MM.1S (cell line): ENCODE data around the gene ADGRV1.

Experiments
- DNase-seq: peaks from one replicate; pipeline ENCODE4 v3.0.0-alpha.2; 2015
- H2AFZ ChIP-seq: fragments of 300-600 bp; sonication (generic); 2 replicates; pipeline ENCODE4 v1.6.0; 2016; ENCODE audit warnings: antibody characterized with exemption, low read length
- H3F3A ChIP-seq: fragments of 300-600 bp; sonication (generic); 2 replicates; pipeline ENCODE4 v1.6.1; 2016; ENCODE audit warnings: mild to moderate bottlenecking, antibody characterized with exemption, low read length, moderate library complexity, mixed read lengths; ENCODE audit not compliant: insufficient read depth
- H3K27ac ChIP-seq: fragments of 300-600 bp; sonication (generic); 2 replicates; pipeline ENCODE4 v1.5.1; 2016; ENCODE audit warnings: mild to moderate bottlenecking, low read length
- H3K27me3 ChIP-seq: fragments of 300-600 bp; sonication (generic); replicated peaks from 2 replicates; pipeline ENCODE4 v1.6.0; 2016; ENCODE audit warnings: low read length; ENCODE audit not compliant: insufficient read depth
- H3K36me3 ChIP-seq: fragments of 300-600 bp; sonication (generic); replicated peaks from 2 replicates; pipeline ENCODE4 v1.6.1; 2016; ENCODE audit warnings: mild to moderate bottlenecking, low read length, mixed read lengths; ENCODE audit not compliant: insufficient read depth
- H3K4me1 ChIP-seq: fragments of 300-600 bp; sonication (generic); 2 replicates; pipeline ENCODE4 v1.6.1; 2016; ENCODE audit warnings: low read length, mixed read lengths
- H3K4me2 ChIP-seq: fragments of 300-600 bp; sonication (generic); 2 replicates; pipeline ENCODE4 v1.6.0; 2016; ENCODE audit warnings: low read depth, low read length
- H3K4me3 ChIP-seq: fragments of 300-600 bp; sonication (generic); 2 replicates; pipeline ENCODE4 v1.5.1; 2016; ENCODE audit warnings: low read length, mixed read lengths
- H3K79me2 ChIP-seq: fragments of 300-600 bp; sonication (generic); 2 replicates; pipeline ENCODE4 v1.6.1; 2016; ENCODE audit warnings: mixed run types, low read length, mixed read lengths
- H3K9ac ChIP-seq: fragments of 300-600 bp; sonication (generic); 2 replicates; pipeline ENCODE4 v1.6.1; 2016; ENCODE audit warnings: low read length, mixed read lengths
- H3K9me2 ChIP-seq: fragments of 300-600 bp; sonication (generic); replicated peaks from 2 replicates; pipeline ENCODE4 v1.6.1; 2016; ENCODE audit warnings: mild to moderate bottlenecking, low read length, mixed read lengths; ENCODE audit not compliant: insufficient read depth
- H3K9me3 ChIP-seq: fragments of 300-600 bp; sonication (generic); replicated peaks from 2 replicates; pipeline ENCODE4 v1.6.1; 2016; ENCODE audit warnings: mild to moderate bottlenecking, low read length, mixed read lengths; ENCODE audit not compliant: insufficient read depth
- H4K20me1 ChIP-seq: fragments of 300-600 bp; sonication (generic); 2 replicates; pipeline ENCODE4 v1.6.1; 2016; ENCODE audit warnings: mild to moderate bottlenecking, low read length, moderate library complexity, mixed read lengths; ENCODE audit not compliant: insufficient read depth
- EZH2 ChIP-seq: fragments of 300-600 bp; sonication (generic); optimal IDR thresholded peaks from 2 replicates; pipeline ENCODE3; 2017; ENCODE audit warnings: low read depth, mild to moderate bottlenecking, antibody characterized with exemption, low read length, mixed read lengths
- EZH2phosphoT487 ChIP-seq: fragments of 300-600 bp; sonication (generic); IDR thresholded peaks from 2 replicates; pipeline ENCODE4 v1.6.1; 2018; ENCODE audit warnings: antibody characterized with exemption, low read length
- TF ChIP-seq, protein P1 (sequence below): fragments of 300-600 bp; sonication (generic); IDR thresholded peaks from 2 replicates; pipeline ENCODE4 v1.5.1; 2016; ENCODE audit warnings: antibody characterized with exemption, low read length, mixed read lengths

The ADGRV1 gene

DNA sequence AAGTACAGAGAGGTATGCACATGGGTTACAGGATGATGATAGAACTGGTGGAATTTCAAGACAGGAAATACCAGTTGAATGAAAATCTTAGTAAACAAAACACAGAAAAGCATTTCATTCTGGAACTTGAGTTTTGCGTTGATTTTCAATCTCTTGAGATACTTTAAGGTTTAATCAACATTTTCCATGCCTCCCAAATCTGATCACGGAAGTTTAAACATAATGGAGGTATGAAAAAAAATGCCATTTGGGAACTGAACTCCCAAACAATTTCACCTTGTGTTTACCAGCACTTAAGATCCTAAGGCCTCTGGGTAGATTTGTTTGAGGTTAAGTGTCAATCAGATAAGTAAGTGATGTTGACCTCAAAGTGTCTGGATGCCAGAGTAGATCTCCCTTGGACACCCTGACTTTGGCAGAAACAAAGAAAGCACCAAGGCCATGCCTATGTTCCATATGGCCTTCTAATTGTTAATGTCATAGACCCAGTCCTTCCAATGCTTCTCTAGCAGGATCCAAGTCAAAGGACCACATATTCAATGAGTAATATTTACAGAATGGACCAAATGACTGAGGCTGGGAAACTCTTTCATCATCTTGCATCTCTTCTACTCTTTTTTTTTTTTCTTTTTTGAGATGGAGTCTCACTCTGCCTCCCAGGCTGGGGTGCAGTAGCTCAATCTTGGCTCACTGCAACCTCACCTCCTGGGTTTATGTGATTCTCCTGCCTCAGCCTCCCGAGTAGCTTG lies 607.6 kb downstream of the ADGRV1 start:
- H3K27me3 ChIP-seq, result no peaks in the 10 kb centered on the region
- no peak overlapping the region for H3K4me2 ChIP-seq
- H2AFZ ChIP-seq, result no peak overlapping the region
- H3K79me2 ChIP-seq, result no peaks in the 10 kb centered on the region
- H3K9ac ChIP-seq, result no peak overlapping the region
- H3K36me3 ChIP-seq, result no peaks in the 10 kb centered on the region
- no peaks in the 10 kb centered on the region for H3K9me2 ChIP-seq
- H3K27ac ChIP-seq, result no peak overlapping the region
- DNase-seq, result no peak
- no peaks in the 10 kb centered on the region for H3K9me3 ChIP-seq
- TF ChIP-seq EZH2phosphoT487 (no peak), EZH2 (no peak)
- TF ChIP-seq, protein P1, sequence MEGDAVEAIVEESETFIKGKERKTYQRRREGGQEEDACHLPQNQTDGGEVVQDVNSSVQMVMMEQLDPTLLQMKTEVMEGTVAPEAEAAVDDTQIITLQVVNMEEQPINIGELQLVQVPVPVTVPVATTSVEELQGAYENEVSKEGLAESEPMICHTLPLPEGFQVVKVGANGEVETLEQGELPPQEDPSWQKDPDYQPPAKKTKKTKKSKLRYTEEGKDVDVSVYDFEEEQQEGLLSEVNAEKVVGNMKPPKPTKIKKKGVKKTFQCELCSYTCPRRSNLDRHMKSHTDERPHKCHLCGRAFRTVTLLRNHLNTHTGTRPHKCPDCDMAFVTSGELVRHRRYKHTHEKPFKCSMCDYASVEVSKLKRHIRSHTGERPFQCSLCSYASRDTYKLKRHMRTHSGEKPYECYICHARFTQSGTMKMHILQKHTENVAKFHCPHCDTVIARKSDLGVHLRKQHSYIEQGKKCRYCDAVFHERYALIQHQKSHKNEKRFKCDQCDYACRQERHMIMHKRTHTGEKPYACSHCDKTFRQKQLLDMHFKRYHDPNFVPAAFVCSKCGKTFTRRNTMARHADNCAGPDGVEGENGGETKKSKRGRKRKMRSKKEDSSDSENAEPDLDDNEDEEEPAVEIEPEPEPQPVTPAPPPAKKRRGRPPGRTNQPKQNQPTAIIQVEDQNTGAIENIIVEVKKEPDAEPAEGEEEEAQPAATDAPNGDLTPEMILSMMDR, result no peak
- peaks cover 10% of the 10 kb centered on the region; the same call in 1 of the 2 replicates for H3F3A ChIP-seq
- H4K20me1 ChIP-seq, result no peaks in the 10 kb centered on the region
- no peak overlapping the region for H3K4me3 ChIP-seq
- peaks cover 15% of the 10 kb centered on the region for H3K4me1 ChIP-seq

DNA sequence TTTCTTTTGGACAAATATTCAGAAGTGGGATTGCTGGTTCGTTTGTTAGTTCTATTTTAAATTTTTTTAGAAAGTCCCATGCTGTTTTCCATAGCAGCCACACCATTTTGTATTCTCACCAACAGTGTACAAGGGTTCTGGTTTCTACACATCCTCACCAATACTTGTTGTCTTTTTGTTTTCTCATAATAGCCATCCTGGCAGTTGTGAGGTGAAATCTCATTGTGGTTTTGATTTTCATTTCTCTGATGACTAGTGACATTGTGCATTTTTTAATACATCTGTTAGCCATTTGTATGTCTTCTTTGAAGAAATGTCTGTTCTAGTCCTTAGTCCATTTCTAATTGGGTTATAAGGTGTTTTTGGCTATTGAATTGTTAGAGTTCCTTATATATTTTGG lies 610.3 kb downstream of the ADGRV1 start:
- H3F3A ChIP-seq, result no peaks in the 10 kb centered on the region
- no peak overlapping the region for H3K9ac ChIP-seq
- no peak overlapping the region for H3K4me3 ChIP-seq
- no peaks in the 10 kb centered on the region for H3K27me3 ChIP-seq
- peak; percentile 29 for DNase-seq
- H3K4me1 ChIP-seq, result no peaks in the 10 kb centered on the region; the same call in 1 of the 2 replicates
- no peaks in the 10 kb centered on the region for H3K9me3 ChIP-seq
- no peaks in the 10 kb centered on the region for H3K79me2 ChIP-seq
- no peak overlapping the region for H3K27ac ChIP-seq
- no peak overlapping the region for H3K4me2 ChIP-seq
- no peak for TF ChIP-seq EZH2phosphoT487
- TF ChIP-seq, protein P1, result no peak
- no peak for TF ChIP-seq EZH2
- H2AFZ ChIP-seq, result no peak overlapping the region
- no peaks in the 10 kb centered on the region for H4K20me1 ChIP-seq
- H3K9me2 ChIP-seq, result no peaks in the 10 kb centered on the region
- no peaks in the 10 kb centered on the region for H3K36me3 ChIP-seq

DNA sequence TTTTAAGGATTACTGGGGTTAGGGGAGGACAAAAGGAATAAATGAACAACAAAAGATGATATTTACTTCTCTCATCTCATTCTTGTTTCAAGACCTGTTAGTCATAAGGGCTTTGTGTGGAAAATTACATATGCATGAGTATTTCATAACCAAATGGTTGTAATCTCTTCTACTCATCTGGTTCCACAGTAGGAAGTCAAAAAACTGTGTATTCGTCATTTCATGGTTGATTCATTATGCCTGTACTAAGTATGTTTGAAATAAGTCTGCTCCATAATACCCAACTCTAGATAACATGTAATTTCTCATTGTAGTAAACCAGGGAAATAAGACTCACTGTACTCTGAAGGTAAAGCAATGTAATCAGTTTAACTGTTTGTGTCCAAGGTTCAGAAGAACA lies 611.7 kb downstream of the ADGRV1 start:
- Histone ChIP-seq H3K4me2 (no peak overlapping the region), H4K20me1 (no peaks in the 10 kb centered on the region), H3K36me3 (no peaks in the 10 kb centered on the region), H3K9ac (no peak overlapping the region), H3F3A (no peaks in the 10 kb centered on the region), H3K27ac (no peak overlapping the region), H3K4me3 (no peak overlapping the region), H3K4me1 (no peaks in the 10 kb centered on the region; the same call in 1 of the 2 replicates), H3K27me3 (no peaks in the 10 kb centered on the region), H3K9me3 (no peaks in the 10 kb centered on the region), H3K79me2 (no peaks in the 10 kb centered on the region), H3K9me2 (no peaks in the 10 kb centered on the region), H2AFZ (no peak overlapping the region)
- DNase-seq, result no peak
- no peak for TF ChIP-seq EZH2phosphoT487
- TF ChIP-seq, protein P1, result no peak
- TF ChIP-seq EZH2, result no peak
